ENCODE data around the gene PSMA8.

- no peak for TF ChIP-seq CTCF (IDR thresholded peaks at IDR 0.05 in 8 of 11, conservative IDR thresholded peaks at IDR 0.05 in 3 of 11)
- no peak for TF ChIP-seq POLR2AphosphoS5 (IDR thresholded peaks at IDR 0.05)
Measured at GRCh38 chr18:26135548-26135947, 1.9 kb downstream of the PSMA8 start.
